SK-N-SH treated with all-trans-retinoic acid at 6 μM for 48 hours (cell line): ENCODE results near the gene MAP3K20.

Experiments used
- ATAC-seq: fragments of 200-7000 bp; cut with Tn5 transposase; 3 replicates; pipeline ENCODE4 v1.9.1; 2020; ENCODE audit warnings: mild to moderate bottlenecking, moderate library complexity
- ARNTL ChIP-seq: fragments of 450-650 bp; formaldehyde crosslinking; IDR thresholded peaks from 2 replicates; pipeline ENCODE4 v1.5.0; 2020; ENCODE audit warnings: low read depth, mild to moderate bottlenecking, moderate library complexity, borderline replicate concordance
- BACH2 ChIP-seq: fragments of 250-450 bp; sonication (Bioruptor Pico); IDR thresholded peaks from 2 replicates; pipeline ENCODE4 v1.9.0; 2021; ENCODE audit warnings: mild to moderate bottlenecking, borderline replicate concordance
- CSDC2 ChIP-seq: fragments of 250-450 bp; sonication (Bioruptor Pico); IDR thresholded peaks from 2 replicates; pipeline ENCODE4 v1.5.0; 2020; ENCODE audit warnings: mild to moderate bottlenecking, moderate library complexity
- ESRRG ChIP-seq: fragments of 250-450 bp; sonication (Bioruptor Pico); IDR thresholded peaks from 2 replicates; pipeline ENCODE4 v1.6.1; 2021; ENCODE audit warnings: mild to moderate bottlenecking
- GLIS3 ChIP-seq: fragments of 250-450 bp; sonication (Bioruptor Pico); IDR thresholded peaks from 2 replicates; pipeline ENCODE4 v1.5.0; 2020; ENCODE audit warnings: mild to moderate bottlenecking, moderate library complexity
- ISL1 ChIP-seq: fragments of 250-450 bp; sonication (Bioruptor Pico); IDR thresholded peaks from 2 replicates; pipeline ENCODE4 v2.1.2; 2022; ENCODE audit warnings: mild to moderate bottlenecking, moderate library complexity
- OSR1 ChIP-seq: fragments of 250-450 bp; sonication (Bioruptor Pico); IDR thresholded peaks from 2 replicates; pipeline ENCODE4 v1.8.0; 2022; ENCODE audit warnings: moderate library complexity, mild to moderate bottlenecking, inconsistent platforms
- PPARA ChIP-seq: fragments of 250-450 bp; sonication (Bioruptor Pico); IDR thresholded peaks from 2 replicates; pipeline ENCODE4 v1.5.0; 2020; ENCODE audit warnings: mild to moderate bottlenecking, borderline replicate concordance
- RARB ChIP-seq: fragments of 250-450 bp; sonication (Bioruptor Pico); IDR thresholded peaks from 2 replicates; pipeline ENCODE4 v1.8.0; 2021; ENCODE audit warnings: mild to moderate bottlenecking, moderate library complexity
- SNAI2 ChIP-seq: fragments of 250-450 bp; sonication (Bioruptor Pico); IDR thresholded peaks from 2 replicates; pipeline ENCODE4 v1.5.0; 2020; ENCODE audit warnings: mild to moderate bottlenecking, moderate library complexity
- TCF4 ChIP-seq: fragments of 250-450 bp; sonication (Bioruptor Pico); IDR thresholded peaks from 2 replicates; pipeline ENCODE4 v1.8.0; 2021; ENCODE audit warnings: mild to moderate bottlenecking, moderate library complexity, borderline replicate concordance
- ZC3H10 ChIP-seq: fragments of 250-450 bp; sonication (Bioruptor Pico); IDR thresholded peaks from 2 replicates; pipeline ENCODE4 v1.5.1; 2021; ENCODE audit warnings: mild to moderate bottlenecking, moderate library complexity
- ZFP3 ChIP-seq: fragments of 250-450 bp; sonication (Bioruptor Pico); IDR thresholded peaks from 2 replicates; pipeline ENCODE4 v1.5.0; 2020; ENCODE audit warnings: mild to moderate bottlenecking, moderate library complexity
- ZFP30 ChIP-seq: fragments of 450-650 bp; formaldehyde crosslinking; IDR thresholded peaks from 2 replicates; pipeline ENCODE4 v1.5.0; 2022; ENCODE audit warnings: mild to moderate bottlenecking, moderate library complexity
- ZNF565 ChIP-seq: fragments of 450-650 bp; formaldehyde crosslinking; conservative IDR thresholded peaks from 2 replicates; pipeline ENCODE4 v1.5.0; 2020; ENCODE audit warnings: low read depth, mild to moderate bottlenecking, moderate library complexity
- ZNF70 ChIP-seq: fragments of 450-650 bp; formaldehyde crosslinking; IDR thresholded peaks from 2 replicates; pipeline ENCODE4 v1.5.0; 2020; ENCODE audit warnings: mild to moderate bottlenecking, moderate library complexity
- ZNF8 ChIP-seq: fragments of 450-650 bp; formaldehyde crosslinking; IDR thresholded peaks from 2 replicates; pipeline ENCODE4 v1.5.0; 2020; ENCODE audit warnings: mild to moderate bottlenecking, moderate library complexity
- TF ChIP-seq, protein P1 (sequence below): fragments of 250-450 bp; sonication (Bioruptor Pico); IDR thresholded peaks from 2 replicates; pipeline ENCODE4 v1.8.0; 2020; ENCODE audit warnings: mild to moderate bottlenecking, moderate library complexity, borderline replicate concordance
- TF ChIP-seq, protein P2 (sequence below): fragments of 250-450 bp; sonication (Bioruptor Pico); IDR thresholded peaks from 2 replicates; pipeline ENCODE4 v1.5.0; 2020; ENCODE audit warnings: mild to moderate bottlenecking, moderate library complexity
- TF ChIP-seq, protein P3 (sequence below): fragments of 250-450 bp; sonication (Bioruptor Pico); IDR thresholded peaks from 2 replicates; pipeline ENCODE4 v1.8.0; 2021; ENCODE audit warnings: low read depth, mild to moderate bottlenecking, moderate library complexity, borderline replicate concordance
- TF ChIP-seq, protein P4 (sequence below): fragments of 250-450 bp; sonication (Bioruptor Pico); IDR thresholded peaks from 2 replicates; pipeline ENCODE4 v1.5.1; 2021; ENCODE audit warnings: mild to moderate bottlenecking, moderate library complexity
- TF ChIP-seq, protein P5 (sequence below): fragments of 250-450 bp; sonication (Bioruptor Pico); IDR thresholded peaks from 2 replicates; pipeline ENCODE4 v1.5.1; 2020; ENCODE audit warnings: low read depth, mild to moderate bottlenecking, moderate library complexity

Gene MAP3K20

DNA sequence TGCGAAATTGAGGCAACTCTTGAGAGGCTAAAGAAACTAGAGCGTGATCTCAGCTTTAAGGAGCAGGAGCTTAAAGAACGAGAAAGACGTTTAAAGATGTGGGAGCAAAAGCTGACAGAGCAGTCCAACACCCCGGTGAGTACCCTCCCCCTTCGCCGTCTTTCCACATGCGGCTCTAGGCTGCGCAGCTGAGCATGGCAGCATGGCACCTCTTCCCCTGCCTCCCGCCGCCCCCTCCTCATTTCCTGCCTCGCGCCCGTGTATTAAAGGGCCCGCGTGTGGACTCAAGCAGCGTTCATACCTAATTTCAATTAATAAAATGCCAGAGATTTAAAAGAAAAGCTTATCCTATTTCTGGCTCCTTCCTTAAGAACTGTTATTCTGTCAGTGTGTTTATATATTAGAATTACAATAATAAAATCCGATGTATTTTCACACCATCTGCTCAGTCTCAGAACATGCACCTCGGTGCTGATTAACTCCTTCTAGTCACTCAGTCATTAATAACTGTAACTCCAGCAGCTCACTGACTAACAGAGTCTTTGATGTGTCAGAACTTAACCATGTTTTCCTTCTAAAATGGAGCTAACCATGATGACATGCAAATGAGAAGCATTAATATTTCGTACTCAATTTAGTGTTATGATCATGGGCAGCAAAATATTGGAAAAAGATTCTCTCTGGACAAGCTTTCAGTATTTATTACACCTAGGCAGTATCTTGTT, 141.6 kb downstream of the MAP3K20 start:
- ATAC-seq, result no peak
- TF ChIP-seq RARB (no peak), CSDC2 (CRISPR knock-in tag) (no peak), TCF4 (CRISPR knock-in tag) (no peak), ARNTL (CRISPR knock-in tag) (no peak), ZNF565 (CRISPR knock-in tag) (no peak), ISL1 (no peak), ZFP30 (no peak), GLIS3 (no peak), PPARA (CRISPR knock-in tag) (no peak), SNAI2 (CRISPR knock-in tag) (no peak), ZNF8 (CRISPR knock-in tag) (no peak), ZNF70 (no peak), ZC3H10 (no peak), ZFP3 (no peak), OSR1 (CRISPR knock-in tag) (no peak), ESRRG (CRISPR knock-in tag) (no peak)
- TF ChIP-seq, protein P1, sequence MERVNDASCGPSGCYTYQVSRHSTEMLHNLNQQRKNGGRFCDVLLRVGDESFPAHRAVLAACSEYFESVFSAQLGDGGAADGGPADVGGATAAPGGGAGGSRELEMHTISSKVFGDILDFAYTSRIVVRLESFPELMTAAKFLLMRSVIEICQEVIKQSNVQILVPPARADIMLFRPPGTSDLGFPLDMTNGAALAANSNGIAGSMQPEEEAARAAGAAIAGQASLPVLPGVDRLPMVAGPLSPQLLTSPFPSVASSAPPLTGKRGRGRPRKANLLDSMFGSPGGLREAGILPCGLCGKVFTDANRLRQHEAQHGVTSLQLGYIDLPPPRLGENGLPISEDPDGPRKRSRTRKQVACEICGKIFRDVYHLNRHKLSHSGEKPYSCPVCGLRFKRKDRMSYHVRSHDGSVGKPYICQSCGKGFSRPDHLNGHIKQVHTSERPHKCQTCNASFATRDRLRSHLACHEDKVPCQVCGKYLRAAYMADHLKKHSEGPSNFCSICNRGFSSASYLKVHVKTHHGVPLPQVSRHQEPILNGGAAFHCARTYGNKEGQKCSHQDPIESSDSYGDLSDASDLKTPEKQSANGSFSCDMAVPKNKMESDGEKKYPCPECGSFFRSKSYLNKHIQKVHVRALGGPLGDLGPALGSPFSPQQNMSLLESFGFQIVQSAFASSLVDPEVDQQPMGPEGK (CRISPR knock-in tag), result no peak
- TF ChIP-seq, protein P2, sequence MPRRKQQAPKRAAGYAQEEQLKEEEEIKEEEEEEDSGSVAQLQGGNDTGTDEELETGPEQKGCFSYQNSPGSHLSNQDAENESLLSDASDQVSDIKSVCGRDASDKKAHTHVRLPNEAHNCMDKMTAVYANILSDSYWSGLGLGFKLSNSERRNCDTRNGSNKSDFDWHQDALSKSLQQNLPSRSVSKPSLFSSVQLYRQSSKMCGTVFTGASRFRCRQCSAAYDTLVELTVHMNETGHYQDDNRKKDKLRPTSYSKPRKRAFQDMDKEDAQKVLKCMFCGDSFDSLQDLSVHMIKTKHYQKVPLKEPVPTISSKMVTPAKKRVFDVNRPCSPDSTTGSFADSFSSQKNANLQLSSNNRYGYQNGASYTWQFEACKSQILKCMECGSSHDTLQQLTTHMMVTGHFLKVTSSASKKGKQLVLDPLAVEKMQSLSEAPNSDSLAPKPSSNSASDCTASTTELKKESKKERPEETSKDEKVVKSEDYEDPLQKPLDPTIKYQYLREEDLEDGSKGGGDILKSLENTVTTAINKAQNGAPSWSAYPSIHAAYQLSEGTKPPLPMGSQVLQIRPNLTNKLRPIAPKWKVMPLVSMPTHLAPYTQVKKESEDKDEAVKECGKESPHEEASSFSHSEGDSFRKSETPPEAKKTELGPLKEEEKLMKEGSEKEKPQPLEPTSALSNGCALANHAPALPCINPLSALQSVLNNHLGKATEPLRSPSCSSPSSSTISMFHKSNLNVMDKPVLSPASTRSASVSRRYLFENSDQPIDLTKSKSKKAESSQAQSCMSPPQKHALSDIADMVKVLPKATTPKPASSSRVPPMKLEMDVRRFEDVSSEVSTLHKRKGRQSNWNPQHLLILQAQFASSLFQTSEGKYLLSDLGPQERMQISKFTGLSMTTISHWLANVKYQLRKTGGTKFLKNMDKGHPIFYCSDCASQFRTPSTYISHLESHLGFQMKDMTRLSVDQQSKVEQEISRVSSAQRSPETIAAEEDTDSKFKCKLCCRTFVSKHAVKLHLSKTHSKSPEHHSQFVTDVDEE (CRISPR knock-in tag), result no peak
- TF ChIP-seq, protein P3, sequence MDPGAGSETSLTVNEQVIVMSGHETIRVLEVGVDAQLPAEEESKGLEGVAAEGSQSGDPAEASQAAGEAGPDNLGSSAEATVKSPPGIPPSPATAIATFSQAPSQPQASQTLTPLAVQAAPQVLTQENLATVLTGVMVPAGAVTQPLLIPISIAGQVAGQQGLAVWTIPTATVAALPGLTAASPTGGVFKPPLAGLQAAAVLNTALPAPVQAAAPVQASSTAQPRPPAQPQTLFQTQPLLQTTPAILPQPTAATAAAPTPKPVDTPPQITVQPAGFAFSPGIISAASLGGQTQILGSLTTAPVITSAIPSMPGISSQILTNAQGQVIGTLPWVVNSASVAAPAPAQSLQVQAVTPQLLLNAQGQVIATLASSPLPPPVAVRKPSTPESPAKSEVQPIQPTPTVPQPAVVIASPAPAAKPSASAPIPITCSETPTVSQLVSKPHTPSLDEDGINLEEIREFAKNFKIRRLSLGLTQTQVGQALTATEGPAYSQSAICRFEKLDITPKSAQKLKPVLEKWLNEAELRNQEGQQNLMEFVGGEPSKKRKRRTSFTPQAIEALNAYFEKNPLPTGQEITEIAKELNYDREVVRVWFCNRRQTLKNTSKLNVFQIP, result no peak
- TF ChIP-seq, protein P4, sequence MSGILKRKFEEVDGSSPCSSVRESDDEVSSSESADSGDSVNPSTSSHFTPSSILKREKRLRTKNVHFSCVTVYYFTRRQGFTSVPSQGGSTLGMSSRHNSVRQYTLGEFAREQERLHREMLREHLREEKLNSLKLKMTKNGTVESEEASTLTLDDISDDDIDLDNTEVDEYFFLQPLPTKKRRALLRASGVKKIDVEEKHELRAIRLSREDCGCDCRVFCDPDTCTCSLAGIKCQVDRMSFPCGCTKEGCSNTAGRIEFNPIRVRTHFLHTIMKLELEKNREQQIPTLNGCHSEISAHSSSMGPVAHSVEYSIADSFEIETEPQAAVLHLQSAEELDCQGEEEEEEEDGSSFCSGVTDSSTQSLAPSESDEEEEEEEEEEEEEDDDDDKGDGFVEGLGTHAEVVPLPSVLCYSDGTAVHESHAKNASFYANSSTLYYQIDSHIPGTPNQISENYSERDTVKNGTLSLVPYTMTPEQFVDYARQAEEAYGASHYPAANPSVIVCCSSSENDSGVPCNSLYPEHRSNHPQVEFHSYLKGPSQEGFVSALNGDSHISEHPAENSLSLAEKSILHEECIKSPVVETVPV (CRISPR knock-in tag), result no peak

DNA sequence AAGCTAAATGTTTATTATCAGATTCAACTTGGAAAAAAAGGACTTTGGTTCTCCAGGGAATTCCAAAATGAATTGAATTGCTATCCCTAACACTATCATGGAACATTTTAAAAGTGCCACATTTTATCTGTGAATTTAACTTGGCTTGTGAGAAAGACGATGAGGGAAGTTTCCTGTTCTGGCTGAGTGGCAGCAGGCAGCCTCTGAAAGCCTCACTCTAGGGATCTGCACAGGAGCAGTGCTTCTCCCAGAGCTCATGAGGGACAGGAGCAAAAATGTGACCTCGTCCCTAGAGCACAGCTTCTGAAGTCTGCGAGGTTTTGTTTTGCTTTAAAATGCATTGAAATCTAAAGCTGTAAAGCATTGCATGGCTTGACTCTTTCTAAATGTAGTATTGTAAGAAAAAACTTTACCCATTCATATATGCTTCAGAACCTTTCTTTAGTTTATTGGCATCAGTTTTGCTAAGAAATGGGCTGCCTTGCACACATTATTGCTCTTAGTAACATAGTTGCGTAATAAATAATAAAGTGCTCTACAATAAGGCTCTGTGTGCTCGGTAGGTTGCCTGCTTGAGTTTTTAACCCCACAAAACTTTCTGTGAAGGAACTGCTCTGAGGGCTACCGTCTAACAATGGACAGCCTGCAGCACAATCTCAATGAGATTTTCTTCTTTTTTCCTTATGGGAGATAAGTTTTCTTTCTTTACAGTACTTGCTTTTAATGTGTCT, 142.8 kb downstream of the MAP3K20 start:
- TF ChIP-seq ZNF70 (no peak), GLIS3 (no peak), ARNTL (CRISPR knock-in tag) (no peak), ZFP3 (no peak), PPARA (CRISPR knock-in tag) (no peak), TCF4 (CRISPR knock-in tag) (no peak), ZC3H10 (no peak), ZNF8 (CRISPR knock-in tag) (no peak), BACH2 (CRISPR knock-in tag) (no peak), CSDC2 (CRISPR knock-in tag) (no peak), SNAI2 (CRISPR knock-in tag) (no peak)
- TF ChIP-seq, protein P5, sequence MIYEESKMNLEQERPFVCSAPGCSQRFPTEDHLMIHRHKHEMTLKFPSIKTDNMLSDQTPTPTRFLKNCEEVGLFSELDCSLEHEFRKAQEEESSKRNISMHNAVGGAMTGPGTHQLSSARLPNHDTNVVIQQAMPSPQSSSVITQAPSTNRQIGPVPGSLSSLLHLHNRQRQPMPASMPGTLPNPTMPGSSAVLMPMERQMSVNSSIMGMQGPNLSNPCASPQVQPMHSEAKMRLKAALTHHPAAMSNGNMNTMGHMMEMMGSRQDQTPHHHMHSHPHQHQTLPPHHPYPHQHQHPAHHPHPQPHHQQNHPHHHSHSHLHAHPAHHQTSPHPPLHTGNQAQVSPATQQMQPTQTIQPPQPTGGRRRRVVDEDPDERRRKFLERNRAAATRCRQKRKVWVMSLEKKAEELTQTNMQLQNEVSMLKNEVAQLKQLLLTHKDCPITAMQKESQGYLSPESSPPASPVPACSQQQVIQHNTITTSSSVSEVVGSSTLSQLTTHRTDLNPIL (CRISPR knock-in tag), result no peak
- TF ChIP-seq, protein P4 (CRISPR knock-in tag), result no peak
- no peak for ATAC-seq
